GM19025 (cell line): Measurements from ENCODE around the gene GARIN5B.

Experiments
- ATAC-seq: cut with Tn5 transposase; IDR thresholded peaks from one replicate; pipeline ENCODE4 v1.9.1; 2021; ENCODE audit warnings: mild to moderate bottlenecking, low read depth, moderate library complexity; ENCODE audit not compliant: unreplicated experiment

Gene GARIN5B

DNA sequence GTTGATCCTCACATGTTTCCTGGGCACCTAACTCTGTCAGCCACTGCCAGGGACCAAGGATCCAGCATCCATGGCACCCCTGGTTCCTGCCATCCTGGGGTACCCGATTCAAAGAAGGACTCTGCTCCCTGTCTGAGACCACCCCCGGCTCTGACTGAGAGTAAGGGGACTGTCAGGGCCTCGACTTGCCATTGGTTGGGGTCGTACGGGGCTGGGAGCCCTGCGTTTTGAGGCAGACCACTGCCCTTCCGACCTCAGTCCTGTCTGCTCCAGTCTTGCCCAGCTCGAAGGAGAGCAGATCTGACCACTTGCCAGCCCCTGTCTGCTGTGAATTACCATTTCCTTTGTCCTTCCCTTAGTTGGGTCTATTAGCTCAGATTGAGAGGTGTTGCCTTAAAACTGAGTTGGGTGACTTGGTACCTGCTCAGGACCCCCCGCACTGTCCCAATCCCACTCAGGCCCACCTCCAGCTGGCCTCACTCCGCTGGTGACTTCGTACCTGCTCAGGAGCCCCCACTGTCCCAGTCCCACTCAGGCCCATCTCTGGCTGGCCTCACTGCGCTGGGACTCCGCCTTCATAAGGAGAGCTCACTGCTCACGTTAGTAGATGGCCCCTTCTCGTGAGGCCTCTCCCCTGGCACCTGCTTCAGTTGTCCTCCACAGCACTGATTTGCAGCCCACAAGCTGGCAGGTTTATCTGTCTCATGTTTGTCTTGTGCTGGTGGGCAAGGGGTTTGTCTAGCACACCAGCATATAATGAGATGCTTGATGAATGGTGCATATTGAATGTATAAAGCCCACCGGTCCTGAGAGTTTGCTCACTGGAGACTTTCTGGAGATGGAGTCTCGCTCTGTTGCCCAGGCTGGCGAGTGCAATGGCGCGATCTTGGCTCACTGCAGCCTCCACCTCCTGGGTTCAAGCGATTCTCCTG, 26.6 kb upstream of the GARIN5B start:
- no peak for ATAC-seq

DNA sequence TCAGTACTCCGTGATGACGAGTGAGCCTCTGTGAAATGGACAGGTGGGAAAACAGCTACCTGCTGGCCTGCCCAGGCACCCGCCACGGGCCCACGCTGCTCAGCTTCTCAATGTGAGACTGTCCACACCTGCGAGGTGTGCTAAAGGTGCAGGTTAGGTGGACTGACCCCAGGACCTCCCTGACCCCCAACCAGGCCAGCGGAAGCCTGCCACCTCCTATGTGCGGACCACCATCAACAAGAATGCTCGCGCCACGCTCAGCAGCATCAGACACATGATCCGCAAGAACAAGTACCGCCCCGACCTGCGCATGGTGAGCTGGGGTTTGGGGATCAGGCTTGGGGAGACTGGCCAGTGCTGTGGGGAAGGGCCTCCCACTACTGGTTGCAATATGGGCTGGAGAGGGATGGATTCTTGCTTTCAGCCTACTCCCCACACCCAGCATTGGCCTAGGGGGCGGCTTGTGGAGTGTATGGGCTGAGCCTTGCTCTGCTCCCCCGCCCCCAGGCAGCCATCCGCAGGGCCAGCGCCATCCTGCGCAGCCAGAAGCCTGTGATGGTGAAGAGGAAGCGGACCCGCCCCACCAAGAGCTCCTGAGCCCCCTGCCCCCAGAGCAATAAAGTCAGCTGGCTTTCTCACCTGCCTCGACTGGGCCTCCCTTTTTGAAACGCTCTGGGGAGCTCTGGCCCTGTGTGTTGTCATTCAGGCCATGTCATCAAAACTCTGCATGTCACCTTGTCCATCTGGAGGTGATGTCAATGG, 24.9 kb upstream of the GARIN5B start:
- ATAC-seq = no peak

GRCh38 chr19:55386493-55386971, 23.5 kb upstream of the GARIN5B start:
- no peak for ATAC-seq

- ATAC-seq = peak; percentile 67
Measured at GRCh38 chr19:55385724-55386492, 22.8 kb upstream of the GARIN5B start, which contains the start of gene RPL28. Gene RPL28 (plus strand): TSS chr19:55385932. CDS start chr19:55386358, 426 bp downstream.

DNA sequence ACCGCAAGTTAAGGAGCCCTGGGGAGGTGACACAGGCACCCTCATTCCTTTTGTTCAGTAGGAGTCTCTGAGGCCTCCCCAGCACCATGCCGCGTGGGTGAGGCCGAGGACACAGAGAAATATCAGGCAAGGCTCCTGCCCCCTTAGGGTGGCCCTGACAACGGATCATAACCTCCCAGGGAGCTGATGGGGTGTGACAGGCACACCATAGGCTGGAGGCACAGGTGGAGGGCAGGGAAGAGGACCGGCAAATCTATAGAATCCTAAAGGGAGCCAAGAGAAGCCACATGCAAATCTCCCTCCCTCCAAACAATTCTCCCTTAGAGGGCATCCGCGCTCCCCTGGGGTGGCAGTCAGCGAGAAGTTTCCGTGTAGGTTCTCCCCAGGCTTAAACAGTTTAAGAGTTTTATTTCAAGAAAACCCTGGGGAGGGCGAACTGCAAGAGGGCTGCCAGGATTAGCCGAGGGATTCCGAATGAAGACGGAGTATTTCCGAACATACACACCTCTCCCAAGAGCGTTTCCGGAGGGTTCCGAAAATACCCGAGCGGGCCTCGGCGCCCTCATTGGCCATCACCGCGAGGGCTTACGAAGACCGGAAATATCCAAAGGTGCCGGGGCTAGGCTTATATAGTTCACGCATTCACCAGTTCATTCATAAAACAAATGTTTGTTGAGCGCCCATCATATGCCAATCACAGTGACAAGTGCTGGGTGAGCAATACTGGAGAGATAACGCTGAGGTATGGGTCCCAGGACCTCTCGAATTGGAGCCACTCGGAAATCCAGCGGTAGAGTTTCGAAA, 22.1 kb upstream of the GARIN5B start:
- ATAC-seq = peak; percentile 48

GRCh38 chr19:55384131-55384919, 21.3 kb upstream of the GARIN5B start, which contains the start of gene TMEM238:
Gene TMEM238 (minus strand): TSS chr19:55384292. CDS start chr19:55384259, 33 bp downstream.
- no peak for ATAC-seq

DNA sequence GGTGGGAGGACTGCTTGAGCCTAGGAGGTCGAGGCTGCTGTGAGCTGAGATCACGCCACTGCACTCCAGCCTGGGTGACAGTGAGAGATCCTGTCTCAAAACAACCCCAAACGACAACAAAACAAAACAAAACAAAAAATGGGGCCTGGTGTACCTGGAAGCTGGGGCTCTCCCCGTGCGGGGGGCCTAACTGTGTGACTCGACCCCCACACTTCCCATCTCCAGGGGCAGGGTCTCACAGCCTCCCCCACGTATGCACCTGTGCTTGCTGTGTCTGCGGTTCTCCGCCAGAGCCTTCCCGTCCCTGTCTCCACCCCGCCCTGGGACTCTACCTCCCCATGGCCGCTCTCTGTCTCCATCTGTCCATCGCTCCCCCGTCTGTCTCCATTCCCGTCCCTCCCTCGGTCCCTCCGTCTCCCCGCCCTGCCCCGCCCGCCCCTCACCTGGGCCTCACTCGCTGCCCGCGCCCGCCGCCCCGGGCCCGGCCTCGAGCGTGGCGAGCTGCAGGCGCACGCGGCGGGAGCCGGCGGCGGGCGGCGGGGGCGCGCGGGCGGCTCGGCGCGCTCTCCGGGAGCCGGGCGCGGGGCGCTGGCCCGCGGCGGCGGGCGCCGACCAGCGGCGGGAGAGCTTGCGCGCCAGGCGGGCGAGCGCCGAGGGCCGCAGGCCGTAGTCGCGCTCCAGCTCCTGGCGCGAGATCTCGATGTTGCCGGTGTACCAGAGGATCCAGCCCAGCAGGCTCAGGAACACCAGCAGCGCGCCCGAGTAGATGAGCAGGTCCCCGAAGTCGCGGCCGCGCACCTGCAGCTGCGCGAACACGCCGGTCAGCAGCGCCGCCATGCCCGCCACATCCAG, 20.4 kb upstream of the GARIN5B start:
- no peak for ATAC-seq

GRCh38 chr19:55382522-55383054, 19.5 kb upstream of the GARIN5B start:
- no peak for ATAC-seq

DNA sequence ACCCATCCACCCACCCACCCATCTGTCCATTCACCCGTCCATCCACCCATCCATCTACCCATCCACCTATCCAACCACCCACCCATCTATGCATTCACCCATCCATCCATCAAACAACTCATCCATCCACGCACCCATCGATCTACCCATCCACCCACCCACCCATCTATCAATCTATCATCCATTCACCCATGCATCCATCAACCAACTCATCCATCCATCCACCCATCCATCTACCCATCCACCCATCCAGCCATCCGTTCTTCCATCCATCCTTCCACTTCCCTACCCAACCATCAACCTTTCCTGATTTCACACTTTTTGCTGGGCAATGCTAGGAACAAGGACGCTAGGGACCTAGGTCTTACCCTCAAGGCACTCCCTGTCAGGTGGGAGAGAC, 19.0 kb upstream of the GARIN5B start:
- no peak for ATAC-seq

DNA sequence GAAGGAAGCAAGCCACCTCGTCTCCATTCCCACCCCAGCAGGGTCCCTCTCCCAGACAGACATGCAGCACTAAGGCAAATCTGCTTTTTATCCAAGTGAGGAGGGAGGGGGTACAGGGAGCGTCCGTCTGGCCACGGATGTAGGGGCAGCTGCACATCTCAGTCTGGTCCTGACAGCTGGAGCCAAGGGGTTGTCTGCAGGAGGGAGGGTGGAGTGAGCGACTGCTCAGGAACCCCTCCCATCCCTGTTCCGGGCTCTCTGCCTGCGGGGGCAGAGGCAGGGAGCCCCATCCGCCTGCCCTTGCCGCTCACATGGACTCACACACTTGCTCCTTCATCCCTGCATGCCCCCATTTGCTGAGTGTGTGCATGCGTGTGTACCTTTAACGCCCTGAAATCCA, 16.1 kb upstream of the GARIN5B start:
- ATAC-seq = no peak

GRCh38 chr19:55377356-55378131, 14.5 kb upstream of the GARIN5B start:
- ATAC-seq = no peak

- no peak for ATAC-seq
Measured at GRCh38 chr19:55376241-55376933, 13.3 kb upstream of the GARIN5B start, which contains the start of gene TMEM190. Gene TMEM190 (plus strand): TSS chr19:55376826. CDS start chr19:55376854, 28 bp downstream.

GRCh38 chr19:55373993-55374757, 11.1 kb upstream of the GARIN5B start:
- ATAC-seq = no peak

- ATAC-seq = no peak
Measured at GRCh38 chr19:55373306-55373992, 10.4 kb upstream of the GARIN5B start.
